Hepatocyte (in vitro differentiated cells): ENCODE results near the gene CYSTM1. TPM values are rescaled to one million over a fixed set of nuclear protein-coding genes. Genes with fewer than 3 reads are reported as not detected.

Source experiments
- DNase-seq: peaks from one replicate; pipeline ENCODE4 v3.0.0-alpha.2; 2016; ENCODE audit warnings: low spot score
- H2AFZ ChIP-seq: fragments of 200-600 bp; sonication (generic); 2 replicates; pipeline ENCODE4 v1.6.0; 2016; ENCODE audit warnings: antibody characterized with exemption, mild to moderate bottlenecking
- H3K27ac ChIP-seq: fragments of 200-600 bp; sonication (generic); 2 replicates; pipeline ENCODE4 v1.5.1; 2016; ENCODE audit warnings: mild to moderate bottlenecking
- H3K27me3 ChIP-seq: fragments of 200-600 bp; sonication (generic); 2 replicates; pipeline ENCODE4 v1.6.1; 2016
- H3K36me3 ChIP-seq: fragments of 200-600 bp; sonication (generic); replicated peaks from 2 replicates; pipeline ENCODE4 v1.5.1; 2016; ENCODE audit warnings: low read depth; ENCODE audit not compliant: insufficient read depth
- H3K4me1 ChIP-seq: fragments of 200-600 bp; sonication (generic); 2 replicates; pipeline ENCODE4 v1.5.1; 2016; ENCODE audit warnings: mild to moderate bottlenecking, moderate library complexity; ENCODE audit not compliant: insufficient read depth
- H3K4me2 ChIP-seq: fragments of 200-600 bp; sonication (generic); 2 replicates; pipeline ENCODE4 v1.6.0; 2016
- H3K4me3 ChIP-seq: fragments of 200-600 bp; sonication (generic); 2 replicates; pipeline ENCODE4 v1.5.1; 2016; ENCODE audit warnings: mild to moderate bottlenecking
- H3K79me2 ChIP-seq: fragments of 200-600 bp; sonication (generic); 2 replicates; pipeline ENCODE4 v1.6.0; 2017; ENCODE audit warnings: mild to moderate bottlenecking
- H3K9me2 ChIP-seq: fragments of 200-600 bp; sonication (generic); replicated peaks from 2 replicates; pipeline ENCODE4 v1.6.0; 2017; ENCODE audit warnings: mild to moderate bottlenecking; ENCODE audit not compliant: insufficient read depth
- H3K9me3 ChIP-seq: fragments of 200-600 bp; sonication (generic); 2 replicates; pipeline ENCODE4 v1.5.1; 2016; ENCODE audit warnings: low read depth, mild to moderate bottlenecking
- H4K20me1 ChIP-seq: fragments of 200-600 bp; sonication (generic); 2 replicates; pipeline ENCODE4 v1.6.0; 2016; ENCODE audit warnings: mild to moderate bottlenecking; ENCODE audit not compliant: insufficient read depth, poor library complexity, severe bottlenecking
- CTCF ChIP-seq: fragments of 200-600 bp; sonication (generic); IDR thresholded peaks from 2 replicates; pipeline ENCODE4 v1.5.1; 2016; ENCODE audit warnings: antibody characterized with exemption, mild to moderate bottlenecking; ENCODE audit not compliant: poor library complexity
- EZH2 ChIP-seq: fragments of 200-600 bp; sonication (generic); IDR thresholded peaks from 2 replicates; pipeline ENCODE4 v1.6.1; 2016; ENCODE audit warnings: antibody characterized with exemption, mild to moderate bottlenecking, borderline replicate concordance
- EZH2phosphoT487 ChIP-seq: fragments of 200-600 bp; sonication (generic); IDR thresholded peaks from one replicate; pipeline ENCODE4 v1.6.1; 2018; ENCODE audit warnings: antibody characterized with exemption, mild to moderate bottlenecking, low read depth, moderate library complexity; ENCODE audit not compliant: unreplicated experiment, severe bottlenecking
- WGBS: methylation state at CpG from one replicate; pipeline ENCODE4 v1.1.6; 2016; ENCODE audit warnings: low lambda C conversion rate; ENCODE audit errors: missing lambda C conversion rate; 5-methylcytosine and 5-hydroxymethylcytosine counted together
- polyA plus RNA-seq: library from polyadenylated mRNA; unstranded; fragments of >200 nt; fragmentation: Nextera tagmentation; extraction: Ambion mirVana; gene quantifications from 2 replicates; pipeline ENCODE4 v1.2.1, GENCODE V29; 2016
- total RNA-seq: library from RNA; depleted of rRNA; stranded (reverse); fragments of >200 nt; gene quantifications from 2 replicates; pipeline ENCODE4 v1.2.3, GENCODE V29; 2014

The CYSTM1 gene
- total and polyA plus RNA-seq, 2 experiments from 2014 or later = 111 to 262 TPM

- Histone ChIP-seq H3K9me2 (no peaks in the 10 kb centered on the region), H2AFZ (no peak overlapping the region), H3K36me3 (no peaks in the 10 kb centered on the region), H3K27me3 (no peaks in the 10 kb centered on the region), H3K27ac (no peak overlapping the region), H3K4me1 (no peaks in the 10 kb centered on the region), H3K9me3 (no peaks in the 10 kb centered on the region), H4K20me1 (no peaks in the 10 kb centered on the region), H3K4me2 (no peak overlapping the region), H3K79me2 (peaks cover 30% of the 10 kb centered on the region), H3K4me3 (no peak overlapping the region)
- DNase-seq = no peak
- WGBS = 89% methylated on average over 5 of the region's 5 CpGs
- TF ChIP-seq EZH2 (no peak), EZH2phosphoT487 (no peak), CTCF (no peak)
These were observed 46.6 kb upstream of the CYSTM1 start for GRCh38 chr5:140128376-140128775.

- H4K20me1 ChIP-seq = no peaks in the 10 kb centered on the region
- DNase-seq = no peak
- WGBS = 61% methylated on average over 5 of the region's 5 CpGs
These were observed 43.8 kb upstream of the CYSTM1 start for GRCh38 chr5:140130949-140131733.

GRCh38 chr5:140131967-140132409, 43.0 kb upstream of the CYSTM1 start:
- whole genome bisulfite sequencing = 68% methylated on average over 3 of the region's 3 CpGs
- no peaks in the 10 kb centered on the region for H3K36me3 ChIP-seq
- no peaks in the 10 kb centered on the region for H3K9me3 ChIP-seq
- no peaks in the 10 kb centered on the region for H4K20me1 ChIP-seq
- H3K4me3 ChIP-seq = no peak overlapping the region
- no peaks in the 10 kb centered on the region for H3K9me2 ChIP-seq
- no peak overlapping the region for H2AFZ ChIP-seq
- no peak for TF ChIP-seq CTCF
- TF ChIP-seq EZH2 = no peak
- no peak for TF ChIP-seq EZH2phosphoT487
- no peaks in the 10 kb centered on the region for H3K4me1 ChIP-seq
- H3K4me2 ChIP-seq = no peak overlapping the region
- H3K79me2 ChIP-seq = peaks cover 10% of the 10 kb centered on the region
- H3K27ac ChIP-seq = no peak overlapping the region
- no peaks in the 10 kb centered on the region for H3K27me3 ChIP-seq
- no peak for DNase-seq

More at GRCh38 chr5:140130949-140131733, 43.8 kb upstream of the CYSTM1 start:
- Histone ChIP-seq H3K9me3 (no peaks in the 10 kb centered on the region), H3K4me2 (no peak overlapping the region), H2AFZ (no peak overlapping the region), H3K4me1 (no peaks in the 10 kb centered on the region), H3K79me2 (peaks cover 16% of the 10 kb centered on the region), H3K27ac (no peak overlapping the region), H3K4me3 (no peak overlapping the region), H3K27me3 (no peaks in the 10 kb centered on the region), H3K9me2 (no peaks in the 10 kb centered on the region), H3K36me3 (no peaks in the 10 kb centered on the region)
- TF ChIP-seq CTCF = no peak
- no peak for TF ChIP-seq EZH2
- no peak for TF ChIP-seq EZH2phosphoT487
